Fibroblast of villous mesenchyme (primary cell): ENCODE data around the gene ZFYVE21. TPM values are rescaled to one million over a fixed set of nuclear protein-coding genes. Genes with fewer than 3 reads are reported as not detected.

ENCODE experiments used
- DNase-seq: peaks from one replicate; pipeline ENCODE4 v3.0.0-alpha.2; 2010; ENCODE audit warnings: low read depth
- H3K4me3 ChIP-seq: 2 replicates; pipeline ENCODE4 v1.5.1; 2011; ENCODE audit warnings: low read depth, mild to moderate bottlenecking, low read length
- total RNA-seq: library from RNA; depleted of rRNA; stranded (reverse); fragments of >200 nt; gene quantifications from 2 replicates; pipeline ENCODE4 v1.2.3, GENCODE V29; 2012
- TF ChIP-seq, protein P1 (sequence below): IDR thresholded peaks from 2 replicates; pipeline ENCODE4 v1.5.1; 2012; ENCODE audit warnings: low read depth, mild to moderate bottlenecking, low read length; ENCODE audit not compliant: insufficient read depth

The ZFYVE21 gene
- total RNA-seq, 1 donor, result 53.5 TPM

DNA sequence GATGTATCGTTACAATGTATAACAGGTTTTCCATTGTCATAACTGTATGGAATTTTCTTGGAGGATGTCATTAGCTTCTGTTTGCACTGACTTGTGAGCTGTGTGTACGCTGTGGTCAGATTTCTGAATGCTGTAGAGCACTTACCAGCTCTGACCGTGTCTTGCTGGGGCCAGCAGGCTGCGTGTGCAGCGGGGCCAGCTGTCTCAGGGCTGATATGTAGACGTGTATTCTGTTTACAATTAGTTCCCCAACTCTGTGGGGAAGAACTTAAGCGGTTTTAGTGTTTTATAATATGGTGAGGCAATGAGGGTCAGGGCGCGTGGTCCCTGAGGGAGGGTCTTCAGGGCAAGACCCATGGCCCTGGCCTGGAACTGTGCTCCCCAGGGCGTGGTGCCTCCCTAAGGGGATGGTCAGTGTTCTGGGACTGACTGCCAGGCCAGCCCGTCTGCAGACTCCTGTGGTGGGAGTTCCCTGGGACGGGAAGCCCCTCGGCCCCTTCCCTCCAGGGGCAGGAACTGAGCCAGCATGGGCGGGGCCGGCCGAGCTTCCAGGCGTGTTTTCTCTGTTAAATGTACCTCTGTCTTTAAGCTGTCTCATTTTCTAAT lies 19.0 kb upstream of the ZFYVE21 start:
- TF ChIP-seq, protein P1, sequence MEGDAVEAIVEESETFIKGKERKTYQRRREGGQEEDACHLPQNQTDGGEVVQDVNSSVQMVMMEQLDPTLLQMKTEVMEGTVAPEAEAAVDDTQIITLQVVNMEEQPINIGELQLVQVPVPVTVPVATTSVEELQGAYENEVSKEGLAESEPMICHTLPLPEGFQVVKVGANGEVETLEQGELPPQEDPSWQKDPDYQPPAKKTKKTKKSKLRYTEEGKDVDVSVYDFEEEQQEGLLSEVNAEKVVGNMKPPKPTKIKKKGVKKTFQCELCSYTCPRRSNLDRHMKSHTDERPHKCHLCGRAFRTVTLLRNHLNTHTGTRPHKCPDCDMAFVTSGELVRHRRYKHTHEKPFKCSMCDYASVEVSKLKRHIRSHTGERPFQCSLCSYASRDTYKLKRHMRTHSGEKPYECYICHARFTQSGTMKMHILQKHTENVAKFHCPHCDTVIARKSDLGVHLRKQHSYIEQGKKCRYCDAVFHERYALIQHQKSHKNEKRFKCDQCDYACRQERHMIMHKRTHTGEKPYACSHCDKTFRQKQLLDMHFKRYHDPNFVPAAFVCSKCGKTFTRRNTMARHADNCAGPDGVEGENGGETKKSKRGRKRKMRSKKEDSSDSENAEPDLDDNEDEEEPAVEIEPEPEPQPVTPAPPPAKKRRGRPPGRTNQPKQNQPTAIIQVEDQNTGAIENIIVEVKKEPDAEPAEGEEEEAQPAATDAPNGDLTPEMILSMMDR, result no peak
- peak; percentile 87 for DNase-seq
- no peak overlapping the region for H3K4me3 ChIP-seq

DNA sequence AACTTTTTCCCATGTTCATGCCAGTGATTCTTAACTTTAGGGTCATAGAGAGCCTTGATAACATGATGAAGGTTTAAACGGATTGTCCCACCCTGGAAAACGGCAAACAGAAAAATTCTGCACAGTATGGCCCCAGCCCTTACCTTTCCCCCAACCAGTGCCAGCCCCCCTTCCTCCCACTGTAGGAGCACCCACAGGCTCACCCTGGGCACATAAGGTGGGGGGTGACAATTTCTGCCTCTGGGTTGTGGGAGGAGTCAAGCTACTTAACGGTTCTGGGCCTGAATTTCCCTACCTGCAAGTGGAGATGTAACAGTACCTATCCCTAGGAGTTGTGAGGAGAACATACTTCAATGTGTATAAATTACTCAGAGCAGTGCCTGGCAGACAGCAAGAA lies 18.4 kb upstream of the ZFYVE21 start:
- no peak overlapping the region for H3K4me3 ChIP-seq
- TF ChIP-seq, protein P1, result no peak
- DNase-seq, result no peak

DNA sequence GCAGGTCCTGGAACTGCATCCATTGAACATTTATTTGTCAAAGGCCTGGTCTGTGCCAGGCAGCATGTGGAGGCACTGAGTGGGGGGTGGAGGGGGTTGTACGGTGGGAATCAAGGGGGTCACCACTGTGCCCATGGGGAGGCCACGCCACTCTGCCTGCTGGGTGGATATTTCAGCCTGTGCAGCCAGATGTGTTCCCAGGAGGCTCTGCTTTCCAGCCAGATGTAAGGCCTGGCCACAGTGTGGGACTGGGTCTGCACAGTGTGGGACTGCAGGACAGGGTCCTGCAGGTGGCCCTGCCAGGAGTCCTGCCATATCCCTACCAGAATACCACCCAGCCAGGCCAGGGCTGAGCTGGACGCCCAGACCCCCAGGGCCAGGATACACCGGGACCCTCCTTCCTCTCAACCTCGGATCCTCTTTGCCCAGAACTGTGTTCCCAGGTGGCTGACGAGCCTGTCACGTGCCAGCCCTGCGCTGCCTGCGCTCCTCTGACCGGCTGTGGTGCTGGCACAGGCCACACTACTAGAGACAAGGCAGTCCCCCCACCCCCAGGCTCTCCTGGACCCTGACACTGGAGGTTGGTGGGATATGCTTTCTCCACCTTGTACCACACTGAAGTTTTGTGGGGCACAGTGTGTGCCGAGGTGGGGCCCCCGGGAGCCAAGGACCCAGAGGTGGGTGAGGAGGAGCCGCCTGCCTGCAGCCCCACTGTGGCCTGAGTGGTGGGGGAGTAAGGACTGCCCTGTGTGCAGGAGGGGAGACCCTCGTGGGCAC lies 17.8 kb upstream of the ZFYVE21 start:
- TF ChIP-seq, protein P1, result no peak
- DNase-seq, result no peak
- H3K4me3 ChIP-seq, result no peak overlapping the region

DNA sequence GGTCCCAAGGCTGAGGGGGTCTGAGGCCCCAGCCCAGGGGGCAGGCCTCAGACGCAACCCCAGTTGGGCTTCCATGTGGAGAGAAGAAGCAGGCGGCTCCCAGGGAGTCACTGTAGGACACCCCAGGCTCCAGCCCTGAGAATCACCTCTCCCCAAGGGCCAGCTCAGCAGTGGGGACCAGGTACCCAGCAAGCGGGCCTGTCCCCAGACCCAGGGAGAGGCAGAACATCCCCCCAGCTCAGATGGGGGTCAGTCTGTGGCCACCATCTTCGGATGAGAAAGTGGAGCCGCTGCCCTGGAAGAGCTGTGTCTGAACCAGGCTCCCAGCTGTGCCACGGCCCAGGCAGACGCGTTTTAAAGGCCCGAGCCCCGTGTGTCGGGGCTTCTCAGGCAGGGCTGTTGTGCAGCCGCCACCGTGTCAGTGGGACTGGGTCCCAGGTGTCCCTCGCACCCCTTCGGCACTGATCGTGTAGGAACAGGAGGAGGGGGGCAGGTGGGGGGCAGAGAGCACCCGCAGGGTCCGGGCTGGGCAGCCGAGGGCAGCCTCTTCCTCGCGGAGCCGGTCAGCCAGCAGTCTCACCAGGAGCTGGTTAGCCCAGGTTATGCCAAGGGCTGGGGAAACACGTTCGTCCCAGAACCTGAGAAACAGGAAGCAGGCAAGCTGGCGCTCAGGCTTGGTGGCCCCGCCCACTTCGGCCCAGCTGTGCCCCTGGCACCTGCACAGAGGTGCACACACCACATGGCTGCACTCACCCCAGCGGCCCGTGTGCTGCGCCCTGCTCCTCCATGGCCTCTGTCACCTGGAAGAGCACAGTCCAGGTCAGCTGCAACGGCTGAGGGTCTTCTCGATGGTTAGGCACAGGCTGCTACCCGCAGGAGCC lies 17.0 kb upstream of the ZFYVE21 start:
- TF ChIP-seq, protein P1, result no peak
- DNase-seq, result no peak

DNA sequence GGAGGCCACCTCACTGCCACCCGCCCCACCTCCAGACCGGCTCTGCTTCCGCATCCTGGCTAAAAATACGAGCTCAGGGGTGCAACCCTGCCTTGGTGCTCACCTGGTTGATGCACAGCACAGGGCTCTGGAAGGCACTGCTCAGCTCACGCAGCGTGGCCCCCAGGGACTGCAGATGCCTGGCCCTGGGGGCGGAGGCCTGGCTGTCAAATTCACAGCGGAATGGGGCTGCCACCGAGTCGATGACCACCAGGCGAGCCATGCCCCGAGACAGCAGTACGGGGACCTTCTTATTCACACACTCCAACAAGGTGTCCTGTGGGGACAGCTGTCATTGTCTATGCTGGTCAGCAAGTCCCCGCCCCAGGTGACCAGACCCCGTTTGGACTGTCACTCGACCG lies 16.3 kb upstream of the ZFYVE21 start:
- H3K4me3 ChIP-seq, result no peak overlapping the region
- no peak for DNase-seq
- TF ChIP-seq, protein P1, result no peak

More for the DNA sequence above, 17.0 kb upstream of the ZFYVE21 start:
- H3K4me3 ChIP-seq, result no peak overlapping the region

DNA sequence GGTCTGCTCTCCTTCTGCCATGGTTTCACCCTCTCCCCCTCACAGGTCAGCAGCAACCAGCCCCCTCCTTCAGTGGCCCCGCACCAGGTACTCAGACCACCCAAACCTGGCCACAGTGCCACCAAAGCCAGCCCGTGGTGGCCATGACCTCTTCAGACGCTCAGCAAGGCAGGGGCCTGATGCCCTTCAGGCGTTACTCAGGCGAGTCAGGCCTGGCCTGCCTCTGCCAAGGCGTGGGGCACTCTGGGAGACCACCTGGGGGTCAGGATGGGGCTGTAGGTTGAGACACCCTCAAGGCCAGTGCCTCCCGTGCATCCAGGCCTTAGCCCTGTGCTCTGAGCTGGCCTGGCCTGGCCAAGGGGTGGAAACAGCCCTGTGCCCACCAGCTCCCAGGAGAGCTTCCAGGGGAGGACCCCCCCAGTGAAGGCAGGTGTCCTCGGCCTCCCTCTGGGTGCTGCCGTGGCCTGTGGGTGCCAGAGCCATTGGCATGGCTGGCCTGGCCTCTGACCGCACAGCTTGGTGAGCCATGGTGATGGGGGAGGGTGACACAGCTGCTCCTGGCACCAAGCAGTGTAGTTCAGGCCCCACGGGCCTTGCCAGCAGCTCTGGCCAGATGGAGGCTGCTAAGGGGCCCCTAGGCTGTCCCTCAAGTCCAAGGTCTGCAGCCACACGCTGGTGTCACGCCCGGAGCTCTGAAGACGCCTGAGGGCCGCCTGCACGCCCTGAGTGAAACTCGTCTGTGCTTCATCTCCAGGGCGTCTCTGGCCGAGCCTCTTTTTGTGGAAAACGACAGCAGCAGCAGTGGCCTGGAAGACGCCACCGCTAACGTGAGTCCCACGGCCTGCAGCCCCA lies 15.5 kb upstream of the ZFYVE21 start:
- DNase-seq, result no peak
- H3K4me3 ChIP-seq, result no peak overlapping the region
- TF ChIP-seq, protein P1, result no peak
